A172 (cell line): ENCODE results near the gene TMEM63B. TPM values are rescaled to one million over a fixed set of nuclear protein-coding genes. Genes with fewer than 3 reads are reported as not detected.
A peak's percentile ranks its signal among the peaks of the same experiment; 100 is the strongest.
"Not testable (repeated sequence)": the region's sequence is repeated elsewhere in the genome, so short reads cannot be mapped to it uniquely, and the experiment has no call there.

Experiments used
- DNase-seq: peaks from one replicate; pipeline ENCODE4 v3.0.0-alpha.2; 2015; ENCODE audit warnings: low spot score
- total RNA-seq: library from RNA; depleted of rRNA; stranded (reverse); fragments of >200 nt; shearing (Covaris generic); gene quantifications from 2 replicates; pipeline ENCODE4 v1.2.3, GENCODE V29; 2014

Gene TMEM63B
- total RNA-seq, 1 experiment from 2014 or later: 43.1 TPM

DNA sequence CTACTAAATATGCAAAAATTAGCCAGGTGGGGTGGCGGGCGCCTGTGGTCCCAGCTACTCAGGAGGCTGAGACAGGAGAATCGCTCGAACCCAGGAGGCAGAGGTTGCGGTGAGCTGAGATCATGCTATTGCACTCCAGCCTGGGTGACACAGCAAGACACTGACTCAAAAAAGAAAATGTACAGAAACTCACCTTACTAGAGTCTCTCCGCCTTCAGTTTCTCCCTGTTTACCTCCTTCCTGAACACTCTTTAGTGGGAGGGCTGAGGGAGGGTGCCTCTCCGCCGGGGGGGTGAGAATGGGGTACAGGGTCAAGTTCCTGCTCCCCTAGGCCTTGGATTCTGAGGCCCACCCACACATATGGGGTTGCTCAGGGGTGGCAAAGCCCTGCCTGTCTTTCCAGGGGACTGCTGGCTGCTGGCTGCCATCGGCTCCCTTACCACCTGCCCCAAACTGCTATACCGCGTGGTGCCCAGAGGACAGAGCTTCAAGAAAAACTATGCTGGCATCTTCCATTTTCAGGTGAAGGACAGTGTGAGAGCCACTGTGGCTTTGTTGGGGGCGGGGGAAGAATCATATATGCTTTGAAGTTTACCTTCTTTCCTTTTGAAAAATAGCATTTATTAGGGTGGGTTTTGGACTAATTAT, 44.7 kb downstream of the TMEM63B start:
- no peak for DNase-seq

GRCh38 chr6:44172731-44173500, 45.6 kb downstream of the TMEM63B start:
- DNase-seq: peak; percentile 79

DNA sequence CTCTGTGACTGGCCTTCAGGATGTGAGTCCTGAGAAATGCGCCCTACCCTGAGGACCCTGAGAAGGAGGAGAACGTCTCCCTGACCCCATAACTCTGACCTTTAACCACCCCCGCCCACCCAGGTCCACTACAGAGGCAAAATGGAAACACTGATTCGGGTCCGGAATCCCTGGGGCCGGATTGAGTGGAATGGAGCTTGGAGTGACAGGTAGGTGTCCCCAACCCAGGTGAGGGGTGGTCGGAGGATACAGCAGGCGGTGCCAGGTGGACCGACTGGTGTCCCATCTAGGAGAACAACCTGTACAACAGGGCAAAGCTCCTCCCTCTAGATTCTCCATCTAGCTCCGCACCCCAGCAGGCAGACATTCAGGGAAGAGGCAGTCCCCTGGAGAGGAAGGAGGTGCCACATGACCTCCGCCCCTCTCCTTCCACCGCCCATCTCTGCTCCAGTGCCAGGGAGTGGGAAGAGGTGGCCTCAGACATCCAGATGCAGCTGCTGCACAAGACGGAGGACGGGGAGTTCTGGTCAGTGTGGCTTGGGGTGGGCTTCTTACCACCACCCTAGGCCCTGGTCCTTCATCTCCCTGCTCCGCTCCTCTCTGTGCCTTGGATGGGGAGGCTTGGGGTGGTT, 48.9 kb downstream of the TMEM63B start:
- no peak for DNase-seq

DNA sequence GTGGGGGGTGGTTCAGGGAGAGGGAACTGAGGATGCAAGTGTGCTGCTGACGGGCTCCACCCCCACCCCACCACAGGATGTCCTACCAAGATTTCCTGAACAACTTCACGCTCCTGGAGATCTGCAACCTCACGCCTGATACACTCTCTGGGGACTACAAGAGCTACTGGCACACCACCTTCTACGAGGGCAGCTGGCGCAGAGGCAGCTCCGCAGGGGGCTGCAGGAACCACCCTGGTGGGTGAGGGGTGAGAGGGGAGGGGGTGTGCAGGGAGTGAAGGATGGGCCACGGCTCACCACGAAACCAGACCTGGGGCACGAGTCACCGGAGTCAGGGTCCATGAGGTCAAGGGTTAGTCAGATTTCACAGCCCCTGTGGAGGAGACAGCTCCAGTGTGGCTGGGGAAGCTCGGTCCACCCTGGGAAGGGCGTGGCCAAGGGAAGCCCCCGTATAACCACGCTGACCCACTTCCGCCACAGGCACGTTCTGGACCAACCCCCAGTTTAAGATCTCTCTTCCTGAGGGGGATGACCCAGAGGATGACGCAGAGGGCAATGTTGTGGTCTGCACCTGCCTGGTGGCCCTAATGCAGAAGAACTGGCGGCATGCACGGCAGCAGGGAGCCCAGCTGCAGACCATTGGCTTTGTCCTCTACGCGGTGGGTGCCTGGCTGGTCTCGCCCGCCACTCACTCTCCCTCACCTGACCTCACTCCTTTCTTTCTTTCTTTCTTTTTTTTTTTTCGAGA, 49.6 kb downstream of the TMEM63B start:
- no peak for DNase-seq

DNA sequence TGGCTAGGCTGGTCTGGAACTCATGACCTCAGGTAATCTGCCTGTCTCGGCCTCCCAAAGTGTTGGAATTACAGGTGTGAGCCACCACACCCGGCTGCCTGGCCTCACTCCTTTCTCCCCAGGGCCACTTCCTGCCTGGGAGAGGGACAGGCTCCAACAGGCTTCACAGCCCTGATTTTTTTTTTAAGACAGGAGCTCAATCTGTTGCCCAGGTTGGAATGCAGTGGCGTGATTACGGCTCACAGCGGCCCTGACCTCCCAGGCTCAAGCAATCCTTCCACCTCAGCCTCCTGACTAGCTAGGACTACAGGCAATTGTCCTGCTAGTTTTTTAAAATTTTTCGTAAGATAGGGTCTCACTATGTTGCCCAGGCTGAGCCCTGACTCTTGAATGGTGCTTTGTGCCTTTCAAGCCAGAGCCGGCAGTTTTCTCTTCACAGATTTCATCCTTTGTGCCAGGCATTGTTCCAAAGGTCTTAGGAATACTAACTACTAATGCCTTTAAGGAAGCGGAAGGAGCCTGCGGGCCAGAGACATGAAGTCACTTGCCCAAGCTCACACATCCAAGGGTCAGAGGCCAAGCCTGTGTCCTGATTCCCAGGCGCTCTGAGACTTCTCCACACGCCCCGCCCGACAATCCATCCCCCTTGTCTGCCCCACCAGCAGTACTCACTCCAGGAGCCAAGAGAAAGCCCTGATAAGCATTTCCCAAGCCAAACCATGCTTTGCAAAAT, 50.5 kb downstream of the TMEM63B start:
- peak; percentile 42 for DNase-seq

DNA sequence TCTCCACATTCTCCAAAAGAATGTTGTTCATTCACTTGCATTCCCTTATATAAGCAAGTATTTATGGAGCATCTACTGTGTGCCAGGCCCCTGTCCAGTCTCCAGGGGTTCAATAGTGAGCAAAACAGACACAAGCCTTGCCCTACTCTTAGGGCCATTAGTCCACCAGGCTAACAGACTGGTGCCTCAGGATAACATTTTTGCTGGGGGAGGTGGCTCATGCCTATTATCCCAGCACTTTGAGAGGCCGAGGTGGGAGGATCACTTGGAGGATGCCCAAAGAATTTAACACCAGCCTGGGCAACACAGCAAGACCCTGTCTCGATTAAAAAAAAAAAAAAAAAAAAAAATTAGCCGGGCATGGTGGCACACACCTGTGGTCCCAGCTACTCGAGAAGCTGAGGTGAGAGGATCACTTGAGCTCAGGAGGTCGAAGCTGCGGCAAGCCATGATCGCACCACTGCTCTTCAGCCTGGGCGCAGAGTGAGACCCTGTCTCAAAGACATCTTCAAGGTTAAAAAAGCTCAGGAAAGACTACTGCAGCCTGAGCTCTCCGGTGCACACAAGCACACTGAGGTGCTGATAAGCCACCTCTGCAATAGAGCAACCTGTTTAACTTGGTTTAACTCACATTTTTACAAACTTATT, 51.2 kb downstream of the TMEM63B start:
- no peak for DNase-seq

DNA sequence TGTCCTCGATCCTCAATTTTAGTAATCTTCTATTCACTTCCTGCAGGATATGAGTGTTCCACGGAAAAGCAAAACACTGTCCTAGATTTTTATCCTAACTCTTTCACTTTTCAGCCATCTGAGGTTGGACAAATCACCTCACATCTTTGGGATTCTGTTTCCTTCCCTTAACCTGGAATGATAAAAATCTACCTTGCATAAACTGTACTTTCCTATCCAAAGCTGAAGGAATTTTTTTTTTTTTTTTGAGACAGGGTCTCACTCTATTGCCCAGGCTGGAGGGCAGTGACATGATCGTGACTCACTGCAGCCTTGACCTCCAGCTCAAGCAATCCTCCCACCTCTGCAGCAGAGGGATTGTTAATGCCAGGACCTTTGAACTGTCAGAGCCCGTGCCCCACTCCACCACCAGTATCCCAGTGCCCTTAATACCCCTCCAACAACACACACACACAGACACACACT, 51.8 kb downstream of the TMEM63B start:
- no peak for DNase-seq

DNA sequence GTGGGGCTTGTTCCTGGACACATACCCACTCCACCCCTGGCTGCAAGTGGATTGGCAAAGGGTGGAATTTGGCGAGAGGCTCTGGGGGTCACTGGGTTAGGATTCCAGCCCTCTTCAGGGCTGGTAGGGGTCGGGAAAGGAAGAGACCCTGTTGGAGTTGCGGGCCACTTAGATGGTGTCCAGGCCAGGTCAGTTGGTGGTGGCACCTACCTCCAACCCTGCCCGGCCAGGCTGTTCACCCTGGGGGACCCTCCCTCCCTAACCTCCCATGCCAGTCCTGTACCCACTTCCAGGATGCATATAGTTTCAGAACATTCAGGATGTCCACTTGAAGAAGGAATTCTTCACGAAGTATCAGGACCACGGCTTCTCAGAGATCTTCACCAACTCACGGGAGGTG, 52.3 kb downstream of the TMEM63B start:
- no peak for DNase-seq

- DNase-seq: no peak
Observed at GRCh38 chr6:44180406-44180805, 53.1 kb downstream of the TMEM63B start.

- DNase-seq: no peak
Observed at GRCh38 chr6:44180886-44181285, 53.5 kb downstream of the TMEM63B start.

DNA sequence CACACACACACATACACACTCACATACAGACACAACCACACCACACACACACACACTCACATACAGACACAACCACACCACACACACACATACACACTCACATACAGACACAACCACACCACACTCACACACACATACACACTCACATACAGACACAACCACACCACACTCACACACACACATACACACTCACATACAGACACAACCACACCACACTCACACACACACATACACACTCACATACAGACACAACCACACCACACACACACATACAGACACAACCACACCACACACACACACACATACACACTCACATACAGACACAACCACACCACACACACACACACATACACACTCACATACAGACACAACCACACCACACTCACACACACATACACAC, 54.4 kb downstream of the TMEM63B start:
- not testable (repeated sequence) for DNase-seq

DNA sequence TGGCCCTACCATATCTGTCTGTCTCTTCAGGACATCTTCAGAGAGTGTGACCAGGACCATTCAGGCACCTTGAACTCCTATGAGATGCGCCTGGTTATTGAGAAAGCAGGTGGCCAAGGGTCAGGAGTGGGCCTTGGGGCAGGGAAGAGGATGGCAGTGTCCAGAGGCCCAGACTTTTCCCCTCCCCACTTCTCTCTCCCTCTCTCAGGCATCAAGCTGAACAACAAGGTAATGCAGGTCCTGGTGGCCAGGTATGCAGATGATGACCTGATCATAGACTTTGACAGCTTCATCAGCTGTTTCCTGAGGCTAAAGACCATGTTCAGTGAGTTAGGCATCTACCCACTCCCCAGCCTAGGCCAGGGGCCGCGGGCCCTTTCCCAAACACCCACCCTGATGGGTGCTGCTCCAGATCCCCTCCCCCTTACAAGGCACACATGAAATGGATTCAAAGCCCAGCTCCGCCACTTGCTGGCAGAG, 55.6 kb downstream of the TMEM63B start:
- DNase-seq: no peak

GRCh38 chr6:44183783-44184182, 56.4 kb downstream of the TMEM63B start:
- DNase-seq: no peak

GRCh38 chr6:44185356-44185755, 58.0 kb downstream of the TMEM63B start:
- not testable (repeated sequence) for DNase-seq

GRCh38 chr6:44185953-44186634, 58.7 kb downstream of the TMEM63B start:
- DNase-seq: no peak

DNA sequence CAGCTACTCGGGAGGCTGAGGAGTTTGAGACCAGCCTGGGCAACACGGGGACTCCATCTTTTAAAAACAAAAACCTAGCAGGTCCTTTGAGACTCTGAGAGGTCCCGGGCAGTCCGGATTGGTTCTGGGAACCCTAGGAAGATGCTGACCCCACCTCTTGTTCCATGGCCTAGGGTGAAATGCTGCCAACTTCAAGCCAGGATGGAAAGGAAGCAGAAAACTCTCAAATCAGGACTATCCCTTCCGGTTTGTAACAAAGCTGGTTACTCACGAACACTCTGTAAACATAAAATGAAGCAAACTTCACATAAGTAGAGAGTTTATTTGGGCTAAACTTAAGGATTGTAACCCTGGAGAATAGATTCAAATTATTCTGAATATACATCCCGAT, 59.3 kb downstream of the TMEM63B start:
- no peak for DNase-seq

DNA sequence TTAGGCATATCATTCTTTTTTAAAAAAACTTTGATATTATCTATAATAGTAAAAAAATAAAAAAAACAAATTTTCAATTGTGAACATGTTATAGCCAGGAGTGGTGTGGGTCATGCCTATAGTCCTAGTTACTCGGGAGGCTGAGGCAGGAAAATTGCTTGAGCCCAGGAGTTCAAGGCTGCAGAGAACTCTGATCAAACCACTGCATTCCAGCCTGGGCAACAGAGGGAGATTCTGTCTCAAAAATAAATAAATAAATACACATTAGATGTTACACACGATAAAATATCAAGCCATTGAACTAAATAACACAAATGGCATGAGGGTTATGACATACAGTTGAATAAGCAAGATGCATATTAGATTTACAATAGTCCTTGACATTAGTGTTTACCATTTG, 61.5 kb downstream of the TMEM63B start:
- DNase-seq: no peak

GRCh38 chr6:44189257-44189656, 61.9 kb downstream of the TMEM63B start:
- DNase-seq: no peak

DNA sequence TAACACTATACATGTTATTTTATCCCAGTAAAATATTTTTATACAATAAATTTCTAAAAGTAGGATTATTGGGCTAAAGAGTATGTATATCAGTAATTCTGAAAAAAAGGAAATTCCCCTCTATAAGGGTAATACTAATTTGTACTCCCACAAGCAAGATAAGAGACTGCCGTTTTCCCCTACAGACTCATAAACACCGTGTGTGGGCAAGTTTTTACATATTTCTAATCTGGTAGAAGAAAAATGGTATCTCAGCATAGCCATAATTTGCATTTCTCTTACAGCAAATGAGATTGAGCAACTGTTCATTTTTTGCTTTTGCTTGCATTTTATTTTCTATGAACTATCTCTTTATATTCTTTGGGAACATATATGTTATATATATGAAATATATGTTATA, 63.4 kb downstream of the TMEM63B start:
- DNase-seq: no peak

GRCh38 chr6:44192428-44193041, 65.2 kb downstream of the TMEM63B start:
- no peak for DNase-seq
